Left renal cortex interstitium (tissue), 4 donors: Measurements from ENCODE around the gene ANKLE2. TPM values are rescaled to one million over a fixed set of nuclear protein-coding genes. Genes with fewer than 3 reads are reported as not detected.

Experiments
- DNase-seq, 4 donors: peaks; one replicate each; pipeline ENCODE4 v3.0.0-alpha.2; 2013; ENCODE audit warnings: low read depth in 4 of 4, low spot score in 2 of 4, missing footprints in 1 of 4
- polyA plus RNA-seq, 4 donors: library from polyadenylated mRNA; unstranded; fragments of 120-200 nt; gene quantifications; one replicate each; pipeline ENCODE4 v1.2.1, GENCODE V29; 2013; ENCODE audit not compliant: insufficient read length in 4 of 4

Gene ANKLE2
- polyA plus RNA-seq, 4 donors: 49.0 to 89.5 (median 71.2) TPM

DNA sequence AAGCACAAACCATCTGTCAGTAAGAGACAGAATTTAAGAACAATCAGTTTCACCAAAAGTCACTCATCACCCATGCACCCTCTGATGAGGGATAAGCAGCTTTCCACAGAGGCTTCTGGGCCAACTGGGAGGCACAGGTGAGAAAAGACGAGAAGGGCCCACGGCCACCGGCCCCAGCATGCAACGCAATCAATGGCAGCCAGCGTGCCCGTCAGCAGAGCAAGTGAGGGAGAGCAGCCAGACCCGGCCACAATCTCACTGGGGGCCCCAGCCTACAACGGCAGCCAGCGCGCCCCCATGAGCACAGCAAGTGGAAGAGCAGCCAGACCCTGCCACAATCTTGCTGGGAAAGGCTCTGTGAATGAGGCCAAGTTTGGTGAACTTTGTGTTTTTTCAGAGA, 13.3 kb downstream of the ANKLE2 start:
- DNase-seq: no peak

DNA sequence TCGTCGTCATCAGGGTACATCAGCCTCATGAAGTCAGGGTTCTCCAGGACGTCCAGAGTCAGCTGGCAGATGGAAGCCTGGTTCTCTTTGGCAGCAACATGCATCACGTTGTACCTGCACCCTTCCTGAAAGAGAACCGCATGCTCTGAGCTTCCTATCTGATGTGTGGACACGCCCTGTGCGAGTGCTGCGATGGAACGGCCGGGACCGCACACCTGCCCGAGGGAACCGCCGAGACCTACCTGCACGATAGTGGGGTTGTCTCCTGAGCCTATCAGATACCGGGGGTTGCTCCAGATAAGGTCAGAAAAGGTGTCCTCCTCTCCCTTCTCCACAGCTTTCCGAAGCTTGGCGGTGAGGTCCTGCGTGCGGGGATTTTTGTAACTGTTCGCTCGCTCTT, 13.7 kb downstream of the ANKLE2 start:
- no peak for DNase-seq

DNA sequence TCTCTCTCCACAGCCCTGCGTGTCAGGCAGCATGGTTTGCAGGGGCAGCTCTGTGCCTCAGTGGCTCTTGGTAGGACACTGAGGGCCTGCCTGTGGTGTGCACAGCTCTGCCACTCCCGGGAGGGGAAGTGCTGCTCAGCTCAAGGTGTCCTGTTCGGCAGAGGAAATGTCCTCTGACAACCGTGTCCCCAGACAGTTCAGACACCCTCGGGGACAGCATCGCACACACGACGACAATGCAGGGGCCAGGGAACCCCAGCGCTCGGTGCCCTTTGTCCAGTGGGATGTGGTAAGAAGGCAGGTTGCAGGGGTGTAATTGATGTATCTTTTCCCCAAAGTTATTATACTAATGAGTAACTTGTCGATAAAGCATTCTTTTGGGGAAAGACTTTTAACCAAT, 14.2 kb downstream of the ANKLE2 start:
- no peak for DNase-seq

DNA sequence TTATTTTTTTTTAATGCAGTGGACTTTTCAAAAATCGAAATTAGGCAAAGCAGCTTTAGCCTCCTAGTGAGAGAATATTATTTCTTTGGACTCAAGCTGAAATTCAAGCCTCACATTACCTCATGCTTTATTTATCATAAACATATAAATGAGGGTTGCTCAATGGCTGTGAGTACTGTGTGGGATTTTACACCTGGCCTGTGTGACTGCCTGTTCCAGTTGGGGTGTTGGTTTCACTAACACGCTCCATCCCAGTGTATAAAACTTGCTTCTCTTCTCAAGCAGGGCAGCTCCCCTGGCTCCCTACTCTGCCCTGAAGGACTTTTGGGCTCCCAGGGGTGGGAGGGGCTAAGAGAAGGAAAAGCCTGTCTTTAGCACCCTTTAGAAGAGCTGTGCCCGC, 15.0 kb downstream of the ANKLE2 start:
- DNase-seq: no peak

DNA sequence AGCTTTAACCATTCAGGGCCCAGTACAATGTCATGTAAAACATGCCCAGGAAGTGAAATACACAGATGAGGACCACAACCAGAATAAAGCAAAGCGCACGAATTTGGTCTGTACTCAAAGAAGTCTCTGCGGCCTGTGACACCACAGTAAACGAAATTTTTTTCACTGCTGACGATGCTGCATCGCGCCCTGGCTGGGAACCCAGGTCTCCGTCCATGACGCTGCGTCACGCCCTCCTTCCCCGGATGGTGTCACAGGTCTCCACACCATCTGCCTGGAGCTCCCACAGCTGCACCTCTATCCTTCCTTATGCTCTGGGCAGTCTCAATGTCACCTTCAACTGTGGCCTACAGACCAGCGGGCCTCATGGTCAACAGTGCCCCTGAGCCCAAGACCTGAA, 17.8 kb downstream of the ANKLE2 start:
- no peak for DNase-seq

DNA sequence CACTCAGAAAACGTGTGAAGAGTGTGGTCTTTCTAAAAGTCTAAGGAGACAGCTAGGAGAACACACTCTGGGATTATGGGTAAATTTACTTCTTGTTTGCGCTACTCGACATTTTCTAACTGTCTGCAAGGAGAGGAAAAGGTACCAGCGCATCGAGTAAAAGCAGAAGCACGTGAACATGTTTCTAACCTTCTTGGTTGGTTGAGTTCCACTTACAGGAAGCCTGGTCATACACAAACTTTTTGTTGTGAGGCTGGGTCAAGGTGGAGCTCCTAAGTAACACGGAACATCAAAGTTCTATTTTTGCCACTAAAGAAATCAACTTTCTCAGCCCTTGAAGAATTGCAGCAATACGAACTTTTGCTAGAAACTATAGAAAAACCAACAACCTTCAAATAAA, 20.0 kb downstream of the ANKLE2 start:
- no peak for DNase-seq

DNA sequence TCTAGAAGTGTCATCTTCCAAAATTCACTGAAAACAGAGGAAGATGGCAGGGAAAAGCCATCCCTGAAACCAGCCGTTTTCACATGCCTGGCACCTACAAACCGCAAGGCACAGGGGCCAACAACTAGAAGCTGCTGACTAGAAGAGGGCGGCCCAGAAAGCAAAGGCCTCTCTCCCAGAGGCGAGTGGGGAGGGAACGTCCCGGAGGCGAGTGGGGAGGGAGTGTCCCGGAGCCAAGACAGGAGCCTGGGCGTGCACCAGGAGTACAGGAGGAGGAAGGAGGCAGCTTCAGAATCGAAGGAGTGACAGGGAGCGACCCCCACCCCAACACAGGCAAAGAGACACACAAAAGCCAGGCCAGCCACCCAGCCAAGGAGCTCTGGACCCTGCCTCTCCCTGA, 21.0 kb downstream of the ANKLE2 start:
- DNase-seq: no peak

DNA sequence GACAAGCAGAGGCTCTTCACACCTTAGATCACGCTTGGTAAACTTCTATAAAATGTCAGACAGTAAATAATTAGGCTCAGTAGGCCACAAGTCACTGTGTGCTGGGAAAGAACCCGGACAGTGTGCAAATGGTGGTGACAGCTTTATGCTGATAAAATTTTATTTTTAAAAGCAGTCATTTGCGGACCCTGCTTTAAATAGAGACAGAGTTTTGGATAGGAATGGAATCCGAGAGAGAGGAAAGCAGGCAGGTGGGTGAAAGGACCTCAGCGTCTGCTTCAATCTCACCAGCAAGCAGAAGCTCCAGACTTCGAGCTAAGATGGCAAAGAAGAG, 21.4 kb downstream of the ANKLE2 start:
- no peak for DNase-seq

DNA sequence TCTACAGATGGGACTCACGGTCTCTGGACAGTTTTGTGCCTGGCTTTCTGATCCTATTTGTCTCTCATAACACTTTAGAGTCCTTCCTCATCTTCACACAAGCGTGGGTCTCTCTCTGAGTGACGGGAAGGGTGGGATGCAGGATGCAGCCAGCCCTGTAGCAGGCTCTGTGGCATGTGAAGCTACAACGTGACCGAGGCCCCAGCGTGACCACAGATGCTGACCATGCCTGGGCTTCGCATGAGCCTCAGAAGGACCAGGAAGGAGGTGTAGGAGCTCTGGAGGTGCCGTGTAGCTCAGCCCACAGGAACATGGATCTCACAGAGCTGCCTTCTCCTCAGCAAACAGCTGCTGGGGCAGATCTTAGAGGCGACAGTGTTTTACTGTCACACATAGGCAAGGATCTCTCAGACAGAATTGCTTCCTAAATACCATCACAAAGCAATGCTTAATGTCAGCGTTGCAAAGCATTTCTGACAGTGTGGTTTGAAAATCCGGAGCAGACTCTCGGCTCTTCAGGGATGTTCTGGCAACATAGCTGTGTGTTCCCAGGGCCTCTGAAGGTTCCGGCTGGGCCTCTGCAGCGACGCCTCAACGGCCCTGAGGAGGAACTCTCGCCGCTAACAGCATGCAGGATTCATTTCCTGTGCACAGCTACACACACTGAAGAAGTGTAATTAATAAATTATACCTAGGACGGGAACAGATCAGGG, 21.9 kb downstream of the ANKLE2 start:
- no peak for DNase-seq

DNA sequence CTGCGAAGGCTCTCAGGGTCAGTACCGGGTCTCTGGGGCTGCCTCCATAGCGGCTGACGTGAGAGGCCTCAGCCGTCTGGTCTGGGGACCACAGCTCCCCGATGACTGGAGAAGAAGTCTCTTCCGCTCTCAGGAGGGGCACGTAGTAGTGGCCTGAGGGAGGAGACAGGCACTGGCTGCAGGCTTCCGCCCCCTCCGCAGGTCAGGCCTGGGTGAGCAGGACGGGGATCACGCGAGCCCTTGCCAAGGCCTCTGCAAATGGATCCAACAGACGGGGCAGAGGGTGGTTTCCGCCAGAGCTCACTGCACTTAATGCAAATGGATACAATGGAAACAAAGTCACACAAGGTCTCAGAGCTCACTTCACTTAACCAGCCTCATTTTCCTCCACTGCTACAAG, 24.7 kb downstream of the ANKLE2 start:
- no peak for DNase-seq

DNA sequence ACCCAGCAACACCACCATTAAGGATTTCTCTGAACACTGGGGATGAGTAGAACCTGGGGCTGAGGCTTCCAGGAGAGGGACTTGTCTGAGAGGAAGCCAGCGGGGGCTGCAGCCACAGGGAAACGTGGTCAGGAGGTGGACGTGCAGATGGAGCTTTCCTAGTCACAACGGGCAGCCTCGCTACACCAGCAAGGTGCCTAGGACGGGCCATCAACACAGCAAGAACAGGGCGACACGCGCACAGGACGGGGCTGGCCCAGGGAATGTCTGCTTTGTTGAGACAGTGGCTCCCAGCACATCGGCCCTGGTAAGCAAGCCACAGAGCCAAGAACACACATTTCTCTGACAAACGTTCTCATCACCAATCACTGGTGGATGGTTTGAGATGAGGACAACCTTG, 25.3 kb downstream of the ANKLE2 start:
- DNase-seq: no peak

DNA sequence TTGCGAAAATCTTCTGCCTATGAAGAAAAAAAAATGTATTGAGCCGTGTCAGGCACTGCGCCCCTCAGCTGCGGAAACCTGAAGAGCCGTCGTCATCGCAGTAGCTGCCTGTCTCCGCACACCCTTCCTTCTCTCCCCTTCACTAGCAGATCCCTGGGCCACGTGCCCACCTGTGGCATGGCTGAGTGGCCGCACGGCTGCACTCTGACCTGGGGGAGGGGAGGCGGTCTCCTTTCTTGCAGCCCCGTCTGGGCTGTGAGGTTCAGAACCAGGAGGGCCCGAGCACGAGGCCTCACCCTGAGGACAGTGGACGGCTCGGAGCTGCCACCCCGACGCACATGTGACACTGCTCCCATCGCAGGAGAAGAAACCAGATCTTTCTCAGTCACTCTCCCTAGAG, 26.1 kb downstream of the ANKLE2 start:
- no peak for DNase-seq

DNA sequence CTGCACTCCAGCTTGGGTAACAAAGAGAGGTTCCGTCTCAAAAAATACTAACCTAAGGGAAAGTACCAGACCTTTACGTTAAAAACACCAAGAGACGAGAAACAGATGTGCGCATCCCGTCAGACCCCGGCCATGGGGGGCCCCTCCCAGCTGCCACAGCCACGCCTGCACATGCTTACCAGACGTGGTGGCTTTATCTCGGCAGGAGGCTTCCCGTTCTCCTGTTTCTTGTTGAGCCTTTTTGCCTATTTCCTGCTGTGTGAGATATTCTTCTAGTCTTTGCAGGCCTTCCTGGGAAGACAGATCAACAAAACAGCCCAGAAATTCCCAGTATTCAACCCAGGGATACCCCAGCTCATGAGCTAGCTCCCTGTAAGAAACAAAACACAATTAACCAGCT, 27.4 kb downstream of the ANKLE2 start:
- DNase-seq: no peak

DNA sequence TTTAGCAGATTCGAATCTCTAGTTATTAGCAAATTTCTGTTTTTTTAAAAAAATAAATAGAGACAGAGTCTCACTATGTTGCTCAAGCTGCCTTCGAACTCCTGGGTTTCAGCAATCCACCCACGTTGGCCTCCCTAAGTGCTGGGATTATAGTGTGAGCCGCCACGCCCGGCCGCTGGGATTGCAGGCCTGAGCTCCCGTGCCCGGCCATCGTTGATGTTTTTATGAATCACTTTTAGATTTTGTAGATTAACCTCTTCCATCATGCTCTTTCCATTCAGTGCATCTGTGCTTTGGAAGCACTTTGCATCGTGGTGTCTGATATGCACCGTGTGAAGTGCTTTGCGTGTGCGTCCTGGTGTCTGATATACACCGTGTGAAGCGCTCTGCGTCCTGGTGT, 30.1 kb downstream of the ANKLE2 start:
- DNase-seq: no peak

DNA sequence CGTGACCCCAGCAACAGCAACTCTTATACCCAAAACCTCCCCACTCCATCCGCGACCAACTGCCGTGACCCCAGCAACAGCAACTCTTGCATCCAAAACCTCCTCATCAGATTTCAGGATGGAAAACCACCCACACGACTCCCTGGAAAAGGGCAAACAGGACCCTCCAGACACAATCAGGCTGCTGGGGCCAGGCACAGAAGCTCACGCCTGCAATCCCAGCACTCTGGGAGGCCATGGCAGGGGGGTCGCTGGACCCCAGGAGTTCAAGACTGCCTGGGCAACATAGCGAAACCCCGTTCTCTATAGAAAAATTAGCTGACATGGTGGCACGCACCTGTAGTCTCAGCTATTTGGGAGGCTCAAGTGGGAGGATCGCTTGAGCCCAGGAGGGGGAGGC, 31.3 kb downstream of the ANKLE2 start:
- no peak for DNase-seq

DNA sequence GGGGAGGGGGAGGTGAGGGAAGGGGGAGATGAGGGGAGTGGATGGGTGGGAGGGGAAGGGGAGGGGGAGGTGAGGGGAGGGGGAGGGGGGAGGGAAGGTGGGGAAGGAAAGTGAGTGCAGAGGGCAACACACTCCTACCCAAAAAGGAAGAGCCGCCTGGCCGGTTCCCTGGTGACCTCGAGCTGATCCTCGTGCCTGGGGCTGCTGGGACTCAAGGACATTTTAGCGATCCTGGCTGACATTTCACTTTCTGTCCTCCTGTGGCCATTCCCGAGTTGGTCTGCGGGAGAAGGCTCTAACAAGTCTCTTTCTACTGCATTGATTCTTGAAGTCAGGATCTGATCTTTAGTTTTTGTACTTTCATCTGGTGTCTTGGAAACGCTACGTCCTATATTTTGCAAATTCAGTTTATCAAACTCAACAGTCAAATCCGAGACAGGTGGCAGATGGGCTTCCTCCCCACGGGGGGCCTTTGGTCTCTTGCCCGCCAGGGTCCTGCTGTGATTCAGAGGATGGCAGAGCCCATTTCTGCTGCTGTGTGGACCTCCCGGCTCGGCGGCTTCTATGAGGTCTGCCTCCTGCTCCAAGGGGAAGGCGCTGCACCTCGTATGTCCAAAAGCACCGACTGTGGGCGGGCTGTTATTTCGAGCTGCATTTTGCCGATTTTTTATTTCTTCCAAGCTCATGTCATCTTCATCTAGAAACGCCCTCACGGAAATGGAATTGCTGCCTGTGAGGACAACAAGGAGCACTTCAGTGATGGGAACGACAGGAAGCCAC, 31.9 kb downstream of the ANKLE2 start:
- DNase-seq: no peak

DNA sequence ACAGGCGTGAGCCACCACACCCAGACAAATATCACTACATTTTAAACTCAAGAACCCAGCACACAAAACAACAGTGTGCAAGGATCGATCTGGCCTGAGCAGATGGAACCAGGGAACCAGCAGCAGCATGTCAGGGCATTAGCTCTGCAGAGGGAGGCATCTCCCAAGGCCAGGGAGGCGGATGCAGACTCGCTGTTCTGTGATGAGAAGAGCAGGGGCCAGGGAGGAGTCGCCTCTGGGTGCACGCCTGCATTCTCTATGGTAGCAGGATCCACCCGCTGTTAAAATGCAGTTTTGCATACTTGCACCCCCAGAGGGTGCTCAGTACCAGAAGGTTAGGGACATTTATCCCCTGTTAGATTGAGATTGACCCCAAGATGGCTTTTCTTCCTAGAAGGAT, 33.1 kb downstream of the ANKLE2 start:
- DNase-seq: no peak

DNA sequence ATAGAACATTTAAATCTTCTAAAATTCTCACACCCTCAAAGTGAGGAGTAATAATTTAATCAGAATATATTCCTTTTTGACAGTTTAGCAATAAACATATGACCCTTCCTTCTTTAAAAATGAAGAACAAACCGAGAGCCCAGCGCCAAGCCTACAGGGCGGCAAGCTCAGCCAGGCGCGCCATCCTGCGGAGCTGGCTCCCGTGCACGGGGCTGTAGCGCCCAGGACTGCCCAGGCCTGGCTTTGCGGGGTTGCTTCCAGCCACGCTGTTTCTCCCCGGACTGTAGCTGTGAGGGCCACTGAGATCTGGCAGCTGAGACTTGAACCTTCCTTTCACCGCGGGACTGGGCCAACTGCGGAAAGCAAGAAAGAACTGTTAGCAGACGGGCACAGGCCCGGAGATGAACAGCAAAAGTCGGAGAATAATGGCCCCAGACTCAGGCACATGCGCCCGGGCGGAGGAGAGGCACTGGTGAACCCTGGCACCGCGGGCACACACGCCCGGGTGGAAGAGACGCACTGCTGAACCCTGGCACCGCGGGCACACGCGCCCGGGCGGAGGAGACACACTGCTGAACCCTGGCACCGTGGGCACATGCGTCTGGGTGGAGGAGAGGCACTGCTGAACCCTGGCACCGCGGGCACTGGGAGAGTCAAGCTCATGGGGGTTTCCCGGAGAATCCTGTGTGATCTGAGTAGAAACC, 34.4 kb downstream of the ANKLE2 start:
- DNase-seq: no peak

DNA sequence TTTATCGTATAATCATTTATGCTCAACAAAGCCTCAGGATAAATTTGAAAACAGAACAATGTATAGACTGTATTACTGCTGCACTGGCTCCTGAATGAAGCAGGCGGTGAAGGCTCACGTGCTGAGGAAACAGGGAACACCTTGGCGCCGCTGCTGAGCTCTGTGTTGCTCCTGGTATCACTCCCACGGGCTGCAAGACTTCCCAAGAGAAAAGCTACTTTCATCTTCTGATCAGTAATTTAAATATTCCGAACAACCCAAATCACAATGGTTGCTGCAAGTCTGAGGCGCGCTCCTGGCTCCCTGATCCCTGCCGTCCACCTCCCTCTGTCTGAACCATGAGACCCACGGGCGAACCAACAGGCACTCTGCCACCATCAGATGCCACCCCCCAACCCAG, 35.2 kb downstream of the ANKLE2 start:
- no peak for DNase-seq

DNA sequence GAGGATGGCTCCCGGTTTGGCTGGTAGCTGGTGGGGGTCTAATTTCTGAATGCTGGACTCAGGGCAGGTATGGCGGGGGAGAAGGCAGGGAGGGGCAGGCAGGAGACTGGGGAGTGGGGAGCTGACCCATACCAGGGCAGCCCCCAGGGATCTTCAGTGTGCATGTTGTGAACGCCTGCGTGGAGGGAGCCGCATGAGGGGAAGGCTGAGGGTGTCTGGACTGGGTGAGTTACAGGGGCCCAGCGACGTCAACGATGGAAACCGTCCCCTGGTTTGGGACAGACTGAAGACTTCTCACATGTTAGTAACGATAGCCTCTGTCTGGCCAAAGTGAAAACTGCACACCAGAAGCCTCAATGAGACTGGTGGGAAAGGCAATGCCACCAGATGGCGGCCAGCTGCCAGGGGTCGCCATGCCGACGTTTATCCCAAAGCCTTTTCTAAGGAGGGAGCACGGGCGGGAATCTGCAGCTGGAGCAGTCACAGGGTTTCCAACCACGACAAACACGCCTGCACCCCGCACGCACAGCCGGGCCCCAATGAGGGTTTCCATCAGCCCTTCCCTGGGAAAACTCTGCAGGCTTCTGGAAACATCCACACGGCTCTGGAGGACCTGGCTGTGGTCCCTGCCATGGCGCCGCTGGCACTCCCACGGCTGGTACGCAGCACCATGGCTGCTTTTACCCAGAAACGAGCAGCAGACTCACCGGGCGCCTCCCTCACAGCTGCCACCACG, 37.0 kb downstream of the ANKLE2 start:
- no peak for DNase-seq

DNA sequence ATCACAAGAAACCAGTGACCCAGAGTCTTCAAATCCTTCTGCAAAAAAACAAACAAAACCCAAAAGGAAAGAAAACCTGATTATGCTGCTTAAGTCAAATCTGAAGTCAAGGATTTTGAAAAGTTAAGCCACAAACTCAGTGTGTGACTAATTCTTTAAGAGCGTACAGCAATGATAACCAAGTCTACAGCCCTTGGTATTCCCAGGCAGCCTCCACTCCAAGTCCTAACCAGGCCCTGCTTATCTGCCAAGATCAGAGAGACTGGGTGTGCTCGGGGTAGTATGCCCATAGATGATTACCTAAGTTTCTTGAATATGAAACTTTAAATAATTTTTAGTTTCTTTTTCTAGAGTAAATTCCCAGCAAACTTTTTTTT, 37.9 kb downstream of the ANKLE2 start:
- DNase-seq: no peak
